ENCODE data around the gene NOS3. TPM values are rescaled to one million over a fixed set of nuclear protein-coding genes. Genes with fewer than 3 reads are reported as not detected.

Gene NOS3
- total and polyA plus RNA-seq, 8 donors, result 7.5 to 21.8 (median 10.4) TPM

GRCh38 chr7:150974468-150975391, 16.1 kb upstream of the NOS3 start:
- intact Hi-C loops (cut with DNase I), result no loop called here
- no peak for TF ChIP-seq CTCF (IDR thresholded peaks at IDR 0.05)
- peaks cover 40 to 97% of the 10 kb centered on the region in 2 donors for H3K27me3 ChIP-seq
- peaks cover 14 to 41% of the 10 kb centered on the region in 2 donors for H3K4me1 ChIP-seq
- ATAC-seq, result peak; percentile 57
- DNase-seq, result peak in 1 of 4 donors; percentile 86
- H3K27ac ChIP-seq, result no peak overlapping the region
- peak overlapping the region; percentile 15 to 39 for H3K4me3 ChIP-seq
- no peaks in the 10 kb centered on the region for H3K9me3 ChIP-seq
- H3K36me3 ChIP-seq, result no peaks in the 10 kb centered on the region

- Histone ChIP-seq H3K27ac (no peak overlapping the region), H3K27me3 (peaks cover 42 to 97% of the 10 kb centered on the region in 2 donors)
- no peak for TF ChIP-seq CTCF (IDR thresholded peaks at IDR 0.05)
Measured at GRCh38 chr7:150975536-150976319, 15.1 kb upstream of the NOS3 start.

GRCh38 chr7:150976529-150977381, 14.1 kb upstream of the NOS3 start:
- Histone ChIP-seq H3K4me3 (no peak overlapping the region), H3K27me3 (peaks cover 42 to 97% of the 10 kb centered on the region in 2 donors), H3K4me1 (peaks cover 12 to 39% of the 10 kb centered on the region in 2 donors), H3K9me3 (no peaks in the 10 kb centered on the region), H3K36me3 (no peaks in the 10 kb centered on the region), H3K27ac (no peak overlapping the region)
- TF ChIP-seq CTCF (IDR thresholded peaks at IDR 0.05), result no peak
- DNase-seq, result peak in 1 of 4 donors; percentile 28
- intact Hi-C loops (cut with DNase I), result no loop called here
- ATAC-seq, result no peak

More at GRCh38 chr7:150975536-150976319, 15.1 kb upstream of the NOS3 start:
- H3K4me1 ChIP-seq, result peaks cover 14 to 41% of the 10 kb centered on the region in 2 donors
- H3K9me3 ChIP-seq, result no peaks in the 10 kb centered on the region
- no peak for ATAC-seq
- intact Hi-C loops (cut with DNase I), result no loop called here
- H3K4me3 ChIP-seq, result no peak overlapping the region
- no peaks in the 10 kb centered on the region for H3K36me3 ChIP-seq
- DNase-seq, result peak in 1 of 4 donors; percentile 41

- DNase-seq (peak in 1 of 4 donors; percentile 67), ATAC-seq (no peak)
- H3K27ac ChIP-seq, result no peak overlapping the region
- no peaks in the 10 kb centered on the region for H3K36me3 ChIP-seq
- intact Hi-C loops (cut with DNase I), result no loop called here
- peaks cover 11 to 37% of the 10 kb centered on the region in 2 donors for H3K4me1 ChIP-seq
- no peak overlapping the region for H3K4me3 ChIP-seq
- TF ChIP-seq CTCF (IDR thresholded peaks at IDR 0.05), result no peak
- H3K27me3 ChIP-seq, result peaks cover 42 to 97% of the 10 kb centered on the region in 2 donors
- no peaks in the 10 kb centered on the region for H3K9me3 ChIP-seq
Measured at GRCh38 chr7:150977382-150978125, 13.3 kb upstream of the NOS3 start.

Measured in left lung (tissue), 10 donors.